Naive thymus-derived CD4-positive, alpha-beta T cell (primary cell): ENCODE data around the gene HNRNPA1. TPM values are rescaled to one million over a fixed set of nuclear protein-coding genes. Genes with fewer than 3 reads are reported as not detected.

Experiments used
- ATAC-seq: fragments of 150-1000 bp; cut with Tn5 transposase; 2 replicates; pipeline ENCODE4 v1.10.0; 2021; ENCODE audit warnings: mild to moderate bottlenecking, moderate library complexity
- CTCF ChIA-PET: fragments of 350-600 bp; sonication (Branson Sonifier 250); formaldehyde crosslinking; loops from one replicate; lab custom pipeline; 2021; ENCODE audit warnings: antibody characterized with exemption; lab: Charles Lee
- POLR2A ChIA-PET: fragments of 350-600 bp; sonication (Branson Sonifier 250); formaldehyde crosslinking; loops from one replicate; lab custom pipeline; 2021; ENCODE audit warnings: antibody characterized with exemption, inconsistent platforms; lab: Charles Lee
- DNase-seq, 9 donors: peaks; one replicate each; pipeline versions ENCODE4 v3.0.0 to v3.0.0-alpha.2; 2020 to 2022; ENCODE audit warnings: mixed read lengths in 1 of 9
- H3K27ac ChIP-seq: one replicate; pipeline ENCODE4 v1.7.0; 2013; ENCODE audit warnings: mild to moderate bottlenecking, low read depth, low read length, moderate library complexity
- H3K27me3 ChIP-seq, 2 donors: one replicate each; pipeline ENCODE4 v1.7.0; 2013; ENCODE audit warnings: low read length in 2 of 2, mild to moderate bottlenecking in 2 of 2, moderate library complexity in 2 of 2; ENCODE audit not compliant: control insufficient read depth in 2 of 2, insufficient read depth in 2 of 2
- H3K36me3 ChIP-seq, 3 experiments: 1 replicate in 2 of 3; 2 replicates in 1 of 3; pipeline ENCODE4 v1.7.0; 2013; ENCODE audit warnings: low read length in 3 of 3, mild to moderate bottlenecking in 3 of 3, moderate library complexity in 1 of 3; ENCODE audit not compliant: insufficient read depth in 3 of 3, control insufficient read depth in 2 of 3
- H3K4me1 ChIP-seq, 2 donors: one replicate each; pipeline ENCODE4 v1.7.0; 2013; ENCODE audit warnings: low read length in 2 of 2, mild to moderate bottlenecking in 2 of 2, moderate library complexity in 1 of 2; ENCODE audit not compliant: control insufficient read depth in 2 of 2, insufficient read depth in 2 of 2
- H3K4me3 ChIP-seq: 2 replicates; pipeline ENCODE4 v1.7.0; 2013; ENCODE audit warnings: mild to moderate bottlenecking, low read length
- H3K9me3 ChIP-seq, 3 experiments: 1 replicate in 2 of 3; 2 replicates in 1 of 3; pipeline ENCODE4 v1.7.0; 2013; ENCODE audit warnings: low read length in 3 of 3; ENCODE audit not compliant: control insufficient read depth in 2 of 3
- H3K27ac Mint-ChIP-seq, 9 donors: one replicate each; pipeline ENCODE4 v1.8.0; 2020 to 2022; ENCODE audit warnings: mixed read lengths in 9 of 9, mild to moderate bottlenecking in 8 of 9, moderate library complexity in 5 of 9, inconsistent platforms in 2 of 9
- H3K27me3 Mint-ChIP-seq, 5 donors: one replicate each; pipeline ENCODE4 v1.8.0; 2021 to 2022; ENCODE audit warnings: mixed read lengths in 5 of 5, mild to moderate bottlenecking in 1 of 5
- H3K36me3 Mint-ChIP-seq, 5 donors: one replicate each; pipeline ENCODE4 v1.8.0; 2020 to 2022; ENCODE audit warnings: mixed read lengths in 5 of 5, mild to moderate bottlenecking in 3 of 5, inconsistent platforms in 1 of 5
- H3K4me1 Mint-ChIP-seq, 7 donors: one replicate each; pipeline ENCODE4 v1.8.0; 2020 to 2022; ENCODE audit warnings: mixed read lengths in 7 of 7, mild to moderate bottlenecking in 3 of 7, inconsistent platforms in 1 of 7
- H3K4me3 Mint-ChIP-seq, 10 donors: one replicate each; pipeline ENCODE4 v1.8.0; 2020 to 2022; ENCODE audit warnings: mild to moderate bottlenecking in 10 of 10, mixed read lengths in 10 of 10, moderate library complexity in 6 of 10, inconsistent platforms in 2 of 10
- H3K9me3 Mint-ChIP-seq, 11 donors: one replicate each; pipeline ENCODE4 v1.8.0; 2020 to 2022; ENCODE audit warnings: mixed read lengths in 11 of 11, mild to moderate bottlenecking in 4 of 11, inconsistent platforms in 1 of 11, moderate library complexity in 1 of 11
- intact Hi-C, 2 donors: fragments of 100-400 bp; cut with micrococcal nuclease; formaldehyde crosslinking; loops; one replicate each; pipeline ENCODE4 v1.15.1; 2023
- polyA plus RNA-seq, 2 donors: library from polyadenylated mRNA; unstranded; fragments of 300-500 nt; fragmentation: Illumina TruSeq; gene quantifications; one replicate each; pipeline ENCODE4 v1.2.3, GENCODE V29; 2021
- total RNA-seq, 6 experiments: library from RNA in 5 of 6; stranded (reverse) in 5 of 6; gene quantifications; 1 replicate in 5 of 6; 2 replicates in 1 of 6; pipeline ENCODE4 v1.2.3 and lab custom pipeline; 2021 to 2026

Gene HNRNPA1
- total and polyA plus RNA-seq, 7 experiments from 2014 or later: 933 to 1,660 (median 1,045) TPM

GRCh38 chr12:54266852-54267251 lies 13.7 kb upstream of the HNRNPA1 start:
- no peak for ATAC-seq
- Histone ChIP-seq H3K4me3 (no peak overlapping the region), H3K27me3 (no peaks in the 10 kb centered on the region), H3K36me3 (no peaks in the 10 kb centered on the region), H3K9me3 (no peaks in the 10 kb centered on the region), H3K27ac (no peak overlapping the region), H3K4me1 (no peaks in the 10 kb centered on the region)
- H3K9me3 Mint-ChIP-seq: no peaks in the 10 kb centered on the region
- intact Hi-C loops: no loop called here
- CTCF ChIA-PET: no interaction called here
- H3K27ac Mint-ChIP-seq: peak overlapping the region in 1 of 9 donors; percentile 47
- H3K4me1 Mint-ChIP-seq: peaks cover 12 to 48% (median 33%) of the 10 kb centered on the region in 7 donors
- H3K36me3 Mint-ChIP-seq: peaks cover 0 to 12% (median 0%) of the 10 kb centered on the region in 5 donors
- no peaks in the 10 kb centered on the region for H3K27me3 Mint-ChIP-seq
- no peak overlapping the region for H3K4me3 Mint-ChIP-seq
- POLR2A ChIA-PET: interaction anchor here (0.6 to 1.8 kb wide), 3 partner anchors 8 to 13 kb away, joined by 3 to 12 read pairs (median 3); partner anchors contain the start of genes CBX5 and HNRNPA1
- DNase-seq: no peak

GRCh38 chr12:54270345-54270744 lies 10.2 kb upstream of the HNRNPA1 start:
- Histone ChIP-seq H3K4me1 (no peaks in the 10 kb centered on the region), H3K27ac (no peak overlapping the region), H3K36me3 (peaks cover 0 to 3% (median 0%) of the 10 kb centered on the region in 3 experiments), H3K27me3 (no peaks in the 10 kb centered on the region), H3K4me3 (no peak overlapping the region), H3K9me3 (no peaks in the 10 kb centered on the region)
- ChIA-PET POLR2A (interaction anchor here (0.6 kb wide), 1 partner anchor 856 kb away, joined by 4 read pairs; no protein-coding TSS in a partner anchor), CTCF (no interaction called here)
- Mint-ChIP-seq H3K4me3 (no peak overlapping the region), H3K9me3 (no peaks in the 10 kb centered on the region), H3K27ac (peak overlapping the region in 5 of 9 donors; percentile 15 to 70 (median 36)), H3K4me1 (peaks cover 15 to 64% (median 49%) of the 10 kb centered on the region in 7 donors), H3K27me3 (no peaks in the 10 kb centered on the region), H3K36me3 (peaks cover 3 to 19% (median 7%) of the 10 kb centered on the region in 5 donors)
- no peak for DNase-seq
- no peak for ATAC-seq
- intact Hi-C loops: loop anchor here in 1 of 2 donors (10.0 kb wide), 1 partner anchor 516 kb away; the partner anchor contains the start of gene CISTR

- no peak overlapping the region for H3K4me3 ChIP-seq
- POLR2A ChIA-PET: interaction anchor here (0.7 to 2.0 kb wide), 3 partner anchors 8 to 11 kb away, joined by 3 to 14 read pairs (median 4); partner anchors contain the start of genes CBX5 and HNRNPA1
- Mint-ChIP-seq H3K4me3 (no peak overlapping the region), H3K36me3 (peaks cover 3 to 18% (median 7%) of the 10 kb centered on the region in 5 donors), H3K27me3 (no peaks in the 10 kb centered on the region), H3K4me1 (peaks cover 12 to 73% (median 55%) of the 10 kb centered on the region in 7 donors), H3K9me3 (no peaks in the 10 kb centered on the region), H3K27ac (peak overlapping the region in 4 of 9 donors; percentile 16 to 78 (median 38))
- no peaks in the 10 kb centered on the region for H3K4me1 ChIP-seq
- CTCF ChIA-PET: interaction anchor here (0.6 to 1.4 kb wide), 2 partner anchors 14 to 34 kb away, joined by 3 read pairs; no protein-coding TSS in a partner anchor
- peaks cover 0 to 3% (median 0%) of the 10 kb centered on the region in 3 experiments for H3K36me3 ChIP-seq
- DNase-seq: no peak
- H3K9me3 ChIP-seq: no peaks in the 10 kb centered on the region
- H3K27ac ChIP-seq: no peak overlapping the region
- intact Hi-C loops: loop anchor here in 1 of 2 donors (10.0 kb wide), 1 partner anchor 517 kb away; the partner anchor contains the start of gene CISTR
- no peak for ATAC-seq
- H3K27me3 ChIP-seq: no peaks in the 10 kb centered on the region
Observed at GRCh38 chr12:54272214-54272613, 8.3 kb upstream of the HNRNPA1 start.

GRCh38 chr12:54273981-54274380 lies 6.5 kb upstream of the HNRNPA1 start:
- Mint-ChIP-seq H3K27ac (peak overlapping the region in 2 of 9 donors; percentile 24 to 78), H3K36me3 (peaks cover 3 to 27% (median 7%) of the 10 kb centered on the region in 5 donors), H3K4me1 (peaks cover 12 to 65% (median 54%) of the 10 kb centered on the region in 7 donors), H3K4me3 (no peak overlapping the region), H3K9me3 (peaks cover 0 to 2% (median 0%) of the 10 kb centered on the region in 11 donors), H3K27me3 (no peaks in the 10 kb centered on the region)
- CTCF ChIA-PET: interaction anchor here (1.8 kb wide), 1 partner anchor 105 kb away, joined by 4 read pairs; no protein-coding TSS in a partner anchor
- H3K27ac ChIP-seq: no peak overlapping the region
- intact Hi-C loops: loop anchor here in 1 of 2 donors (10.0 kb wide), 1 partner anchor 519 kb away; the partner anchor contains the start of gene CISTR
- POLR2A ChIA-PET: interaction anchor here (0.8 to 1.4 kb wide), 4 partner anchors 9 to 85 kb away, joined by 3 to 4 read pairs (median 4); no protein-coding TSS in a partner anchor
- H3K36me3 ChIP-seq: peaks cover 0 to 3% (median 0%) of the 10 kb centered on the region in 3 experiments
- H3K4me3 ChIP-seq: no peak overlapping the region
- peaks cover 12 to 14% of the 10 kb centered on the region in 2 donors for H3K4me1 ChIP-seq
- no peaks in the 10 kb centered on the region for H3K27me3 ChIP-seq
- no peak for DNase-seq
- H3K9me3 ChIP-seq: no peaks in the 10 kb centered on the region
- no peak for ATAC-seq

GRCh38 chr12:54276368-54276767 lies 4.2 kb upstream of the HNRNPA1 start:
- Histone ChIP-seq H3K27me3 (no peaks in the 10 kb centered on the region), H3K9me3 (no peaks in the 10 kb centered on the region), H3K36me3 (peaks cover 0 to 3% (median 1%) of the 10 kb centered on the region in 3 experiments), H3K27ac (peak overlapping the region; percentile 10), H3K4me1 (peaks cover 14 to 17% of the 10 kb centered on the region in 2 donors), H3K4me3 (no peak overlapping the region)
- Mint-ChIP-seq H3K27ac (peak overlapping the region in 7 of 9 donors; percentile 10 to 80 (median 70)), H3K36me3 (peaks cover 3 to 26% (median 8%) of the 10 kb centered on the region in 5 donors), H3K4me1 (peaks cover 13 to 52% (median 47%) of the 10 kb centered on the region in 7 donors), H3K27me3 (no peaks in the 10 kb centered on the region), H3K9me3 (peaks cover 0 to 2% (median 0%) of the 10 kb centered on the region in 11 donors), H3K4me3 (peak overlapping the region in 9 of 10 donors; percentile 4 to 65 (median 35))
- intact Hi-C loops: loop anchor here (5.0 to 10.0 kb wide), 2 partner anchors 522 to 549 kb away; partner anchors contain the start of genes CALCOCO1 (in 1 of the 2) and CISTR (in 1 of the 2)
- DNase-seq: no peak
- ChIA-PET POLR2A (interaction anchor here (0.6 to 1.0 kb wide), 4 partner anchors 9 to 82 kb away, joined by 3 to 5 read pairs (median 3); no protein-coding TSS in a partner anchor), CTCF (interaction anchor here (0.7 kb wide), 1 partner anchor 11 kb away, joined by 3 read pairs; no protein-coding TSS in a partner anchor)
- no peak for ATAC-seq

- Histone ChIP-seq H3K27me3 (no peaks in the 10 kb centered on the region), H3K9me3 (no peaks in the 10 kb centered on the region), H3K27ac (peak overlapping the region; percentile 92), H3K4me1 (peaks cover 29 to 32% of the 10 kb centered on the region in 2 donors), H3K36me3 (peaks cover 13 to 16% (median 14%) of the 10 kb centered on the region in 3 experiments), H3K4me3 (no peak overlapping the region)
- ATAC-seq (no peak), DNase-seq (no peak)
- Mint-ChIP-seq H3K27me3 (no peaks in the 10 kb centered on the region), H3K4me3 (peak overlapping the region in 1 of 10 donors; percentile 4), H3K27ac (peak overlapping the region in 1 of 9 donors; percentile 71), H3K36me3 (peaks cover 7 to 23% (median 21%) of the 10 kb centered on the region in 5 donors), H3K9me3 (peaks cover 0 to 2% (median 0%) of the 10 kb centered on the region in 11 donors), H3K4me1 (peaks cover 21 to 51% (median 38%) of the 10 kb centered on the region in 7 donors)
- POLR2A ChIA-PET: interaction anchor here (3.0 to 4.0 kb wide), 2 partner anchors 10 to 81 kb away, joined by 12 to 68 read pairs; no protein-coding TSS in a partner anchor
- intact Hi-C loops: loop anchor here (2.0 to 10.0 kb wide), 5 partner anchors 19 to 551 kb away; partner anchors contain the start of genes CALCOCO1 (in 1 of the 2) and CISTR (in 1 of the 2)
- CTCF ChIA-PET: no interaction called here
Observed at GRCh38 chr12:54277823-54278276, 2.7 kb upstream of the HNRNPA1 start.
